ENCODE results near the gene ETNPPL. TPM values are rescaled to one million over a fixed set of nuclear protein-coding genes. Genes with fewer than 3 reads are reported as not detected.

ETNPPL gene
- total and polyA plus RNA-seq, 2 of the 4 experiments (the other 2 are of a cell fraction): not detected

- no peak overlapping the region for H3K4me3 ChIP-seq (ENCODE audit: insufficient read depth, low read depth, low read length)
- no peaks in the 10 kb centered on the region for H4K20me1 ChIP-seq (ENCODE audit: insufficient read depth, low read length)
- H3K79me1 ChIP-seq (ENCODE audit: low read depth in 1 of 2, low read length in 2 of 2): no peaks in the 10 kb centered on the region
- no peak overlapping the region for H3K23ac ChIP-seq (ENCODE audit: low read depth, low read length)
- in situ Hi-C loops (cut with MboI; ENCODE audit: low sequenced_read_pairs) (no loop called here), intact Hi-C loops (cut with micrococcal nuclease) (no loop called here), dilution Hi-C loops (cut with HindIII; ENCODE audit: low sequenced_read_pairs, unreplicated experiment) (no loop called here)
- no peak overlapping the region for H4K5ac ChIP-seq (ENCODE audit: low read depth, low read length)
- H3K9ac ChIP-seq (ENCODE audit: low read depth, low read length): no peak overlapping the region
- ChIA-PET CTCF (no interaction called here), POLR2A (ENCODE audit: unreplicated experiment) (no interaction called here)
- H2BK20ac ChIP-seq (ENCODE audit: low read depth, low read length): no peak overlapping the region
- no peak overlapping the region for H3K4ac ChIP-seq (ENCODE audit: low read depth, low read length)
- no peaks in the 10 kb centered on the region; the same call in 1 of the 2 replicates for H3K27me3 ChIP-seq (ENCODE audit: control insufficient read depth, insufficient read depth, low read length)
- no peak overlapping the region for H2AFZ ChIP-seq (replicated peaks; ENCODE audit: low read length, poor library complexity)
- H2BK120ac ChIP-seq (ENCODE audit: low read depth, low read length): no peak overlapping the region
- H4K8ac ChIP-seq (ENCODE audit: low read depth in 2 of 2, low read length in 2 of 2): no peak overlapping the region
- H3K56ac ChIP-seq (ENCODE audit: extremely low read depth, insufficient read depth, low read length): no peak overlapping the region
- H2AK9ac ChIP-seq (replicated peaks; ENCODE audit: low read depth, low read length, poor library complexity): no peak overlapping the region
- no peak for DNase-seq
- no peak overlapping the region for H2AK5ac ChIP-seq (ENCODE audit: low read depth, low read length)
- no peak overlapping the region for H2BK5ac ChIP-seq (ENCODE audit: low read depth, low read length, poor library complexity, severe bottlenecking)
- H4K91ac ChIP-seq (ENCODE audit: insufficient read depth, low read depth, low read length): no peak overlapping the region
- H3K4me2 ChIP-seq (ENCODE audit: low read depth, low read length): no peak overlapping the region
- no peak overlapping the region for H3K14ac ChIP-seq (replicated peaks; ENCODE audit: low read depth, low read length)
- H3K18ac ChIP-seq (ENCODE audit: low read depth, low read length): no peak overlapping the region
- no peak overlapping the region for H2BK15ac ChIP-seq (ENCODE audit: low read depth, low read length)
- no peaks in the 10 kb centered on the region for H3K9me3 ChIP-seq (ENCODE audit: control insufficient read depth, insufficient read depth, low read length)
- H3K4me1 ChIP-seq (ENCODE audit: control insufficient read depth, insufficient read depth, low read length): no peaks in the 10 kb centered on the region
- ATAC-seq (ENCODE audit: low read depth): no peak
- no peaks in the 10 kb centered on the region for H3K9me1 ChIP-seq (ENCODE audit: insufficient read depth, low read length)
- 40% methylated on average over 1 of the region's 3 CpGs; no CpG with 5 or more reads in 1 of the 2 experiments for WGBS, 2 experiments (ENCODE audit: extremely low coverage in 2 of 2, insufficient read length in 1 of 2)
- H3K36me3 ChIP-seq (ENCODE audit: control insufficient read depth, insufficient read depth, low read length): no peaks in the 10 kb centered on the region
- TF ChIP-seq RCOR1 (IDR thresholded peaks at IDR 0.05; ENCODE audit: insufficient replicate concordance, low read length) (no peak), RFX5 (IDR thresholded peaks at IDR 0.05; ENCODE audit: low read depth, low read length) (no peak), BHLHE40 (IDR thresholded peaks at IDR 0.05; ENCODE audit: low read depth, low read length) (no peak), FOS (IDR thresholded peaks at IDR 0.05; ENCODE audit: low read depth, low read length) (no peak), MAZ (IDR thresholded peaks at IDR 0.05; ENCODE audit: borderline replicate concordance, low read depth, low read length) (no peak), MXI1 (IDR thresholded peaks at IDR 0.05; ENCODE audit: borderline replicate concordance, low read depth, low read length) (no peak), ELK1 (IDR thresholded peaks at IDR 0.05; ENCODE audit: borderline replicate concordance, low read depth, low read length) (no peak), NFE2L2 (IDR thresholded peaks at IDR 0.05; ENCODE audit: low read depth, low read length) (no peak), RAD21 (IDR thresholded peaks at IDR 0.05; ENCODE audit: low read length) (no peak), POLR2A (IDR thresholded peaks at IDR 0.05; ENCODE audit: low read depth, low read length) (no peak), CEBPB (IDR thresholded peaks at IDR 0.05; ENCODE audit: low read depth, low read length) (no peak), USF2 (IDR thresholded peaks at IDR 0.05; ENCODE audit: low read depth, low read length) (no peak), CHD1 (IDR thresholded peaks at IDR 0.05; ENCODE audit: low read depth, low read length) (no peak), MAFK (IDR thresholded peaks at IDR 0.05; ENCODE audit: low read depth, low read length) (no peak), CTCF (conservative IDR thresholded peaks at IDR 0.05; ENCODE audit: low read depth, low read length) (no peak), SMC3 (IDR thresholded peaks at IDR 0.05; ENCODE audit: low read depth, low read length) (no peak)
- no TSS peak for BruUV-seq (replicated peaks)
- H3K27ac ChIP-seq (ENCODE audit: insufficient read depth, low read length): no peak overlapping the region
These were observed 16.3 kb downstream of the ETNPPL start for GRCh38 chr4:108746511-108746910.
